ENCODE results near the gene JAML.

DNA sequence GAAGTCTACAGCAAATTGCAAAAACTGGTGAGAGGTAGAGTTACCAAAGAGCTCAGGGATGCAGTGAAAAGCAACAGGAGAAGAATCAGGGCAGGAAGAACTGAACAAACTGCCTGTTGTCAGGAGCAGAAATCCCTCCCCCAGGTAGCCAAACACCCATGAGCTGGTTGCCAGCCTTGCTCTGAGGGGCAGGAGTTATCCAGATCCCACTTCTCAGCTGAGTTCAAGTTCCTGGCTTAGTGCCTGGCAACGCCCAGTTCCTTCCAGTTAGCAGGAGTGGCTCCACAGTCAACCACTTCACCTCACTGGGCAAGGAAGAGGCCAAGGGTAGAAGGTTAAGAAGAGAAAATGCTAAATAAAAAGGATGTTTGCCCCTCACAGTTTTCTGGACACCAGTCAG is 41.1 kb upstream of the JAML start:
- TF ChIP-seq, protein P1, sequence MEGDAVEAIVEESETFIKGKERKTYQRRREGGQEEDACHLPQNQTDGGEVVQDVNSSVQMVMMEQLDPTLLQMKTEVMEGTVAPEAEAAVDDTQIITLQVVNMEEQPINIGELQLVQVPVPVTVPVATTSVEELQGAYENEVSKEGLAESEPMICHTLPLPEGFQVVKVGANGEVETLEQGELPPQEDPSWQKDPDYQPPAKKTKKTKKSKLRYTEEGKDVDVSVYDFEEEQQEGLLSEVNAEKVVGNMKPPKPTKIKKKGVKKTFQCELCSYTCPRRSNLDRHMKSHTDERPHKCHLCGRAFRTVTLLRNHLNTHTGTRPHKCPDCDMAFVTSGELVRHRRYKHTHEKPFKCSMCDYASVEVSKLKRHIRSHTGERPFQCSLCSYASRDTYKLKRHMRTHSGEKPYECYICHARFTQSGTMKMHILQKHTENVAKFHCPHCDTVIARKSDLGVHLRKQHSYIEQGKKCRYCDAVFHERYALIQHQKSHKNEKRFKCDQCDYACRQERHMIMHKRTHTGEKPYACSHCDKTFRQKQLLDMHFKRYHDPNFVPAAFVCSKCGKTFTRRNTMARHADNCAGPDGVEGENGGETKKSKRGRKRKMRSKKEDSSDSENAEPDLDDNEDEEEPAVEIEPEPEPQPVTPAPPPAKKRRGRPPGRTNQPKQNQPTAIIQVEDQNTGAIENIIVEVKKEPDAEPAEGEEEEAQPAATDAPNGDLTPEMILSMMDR (conservative IDR thresholded peaks at IDR 0.05; ENCODE audit: low read depth, low read length): no peak
- TF ChIP-seq RCOR1 (IDR thresholded peaks at IDR 0.05; ENCODE audit: insufficient replicate concordance, low read length): no peak
- no peak for TF ChIP-seq FOS (IDR thresholded peaks at IDR 0.05; ENCODE audit: low read depth, low read length)
- TF ChIP-seq BHLHE40 (IDR thresholded peaks at IDR 0.05; ENCODE audit: low read depth, low read length): no peak
- no peak for TF ChIP-seq MAFK (IDR thresholded peaks at IDR 0.05; ENCODE audit: low read depth, low read length)
- TF ChIP-seq, protein P2, sequence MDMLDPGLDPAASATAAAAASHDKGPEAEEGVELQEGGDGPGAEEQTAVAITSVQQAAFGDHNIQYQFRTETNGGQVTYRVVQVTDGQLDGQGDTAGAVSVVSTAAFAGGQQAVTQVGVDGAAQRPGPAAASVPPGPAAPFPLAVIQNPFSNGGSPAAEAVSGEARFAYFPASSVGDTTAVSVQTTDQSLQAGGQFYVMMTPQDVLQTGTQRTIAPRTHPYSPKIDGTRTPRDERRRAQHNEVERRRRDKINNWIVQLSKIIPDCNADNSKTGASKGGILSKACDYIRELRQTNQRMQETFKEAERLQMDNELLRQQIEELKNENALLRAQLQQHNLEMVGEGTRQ (IDR thresholded peaks at IDR 0.05; ENCODE audit: low read depth, low read length): no peak
- TF ChIP-seq SMC3 (IDR thresholded peaks at IDR 0.05; ENCODE audit: low read depth, low read length): no peak
- no peak for TF ChIP-seq NFE2L2 (IDR thresholded peaks at IDR 0.05; ENCODE audit: low read depth, low read length)
